CD4-positive, alpha-beta T cell treated with Interleukin-4 for 4 hours (primary cell): ENCODE data around the gene KLF16.

Source experiments
- DNase-seq: peaks from one replicate; pipeline ENCODE4 v3.0.0-alpha.2; 2020

Gene KLF16

DNA sequence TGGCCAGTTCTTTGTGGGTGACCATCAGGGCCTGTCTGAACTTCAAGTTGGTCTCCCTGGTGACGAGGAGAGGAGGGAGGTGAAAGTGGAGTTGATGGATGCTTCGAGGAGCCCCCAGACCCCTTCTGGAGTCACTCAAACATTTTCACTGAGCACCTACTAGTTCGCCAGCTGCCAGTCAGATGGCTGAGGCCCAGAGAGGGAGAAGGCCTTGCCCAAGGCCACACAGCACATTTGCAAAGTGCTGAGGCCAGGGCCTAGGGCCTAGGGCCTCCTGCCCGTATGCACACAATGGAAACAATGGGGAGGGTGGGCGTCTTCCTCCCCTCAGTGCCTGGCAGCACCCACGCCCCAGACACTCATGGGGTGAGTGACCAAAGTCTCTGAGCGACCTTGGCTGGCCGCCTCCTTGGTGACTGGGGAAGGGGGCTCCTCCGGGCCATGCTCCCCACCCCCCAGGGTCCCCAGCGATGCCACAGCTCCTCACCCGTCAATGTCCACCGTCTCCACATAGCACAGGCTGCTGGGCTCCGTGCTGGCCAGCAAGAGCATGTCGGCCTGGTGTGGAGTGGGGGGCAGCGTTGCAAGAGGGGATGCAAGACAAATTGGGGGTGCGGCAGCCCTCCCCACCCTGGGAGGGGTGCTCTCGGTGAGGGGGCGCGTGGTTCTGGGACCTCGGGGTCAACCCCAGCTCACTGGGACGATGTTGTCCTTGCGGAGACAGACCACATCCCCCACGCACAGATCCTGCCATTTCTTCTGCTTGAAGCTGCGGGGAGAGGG is 57.8 kb downstream of the KLF16 start:
- no peak for DNase-seq

DNA sequence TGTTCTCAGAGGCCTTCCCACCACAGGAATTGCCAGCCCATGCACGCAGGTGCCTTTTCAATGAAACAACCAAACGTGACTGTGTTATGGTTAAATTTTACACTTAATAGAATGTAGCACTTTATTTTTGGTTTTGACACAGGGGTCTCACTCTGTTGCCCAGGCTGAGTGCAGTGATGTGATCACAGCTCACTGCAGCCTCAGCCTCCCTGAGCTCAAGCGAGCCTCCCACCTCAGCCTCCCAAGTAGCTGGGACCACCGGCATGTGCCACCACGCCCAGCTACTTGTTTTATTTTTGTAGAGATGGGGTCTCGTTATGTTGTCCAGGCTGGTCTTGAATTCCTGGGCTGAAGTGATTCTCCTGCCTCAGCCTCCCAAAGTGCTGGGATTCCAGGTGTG is 58.5 kb downstream of the KLF16 start:
- DNase-seq: no peak
